ENCODE data around the gene PDE1C. TPM values are rescaled to one million over a fixed set of nuclear protein-coding genes. Genes with fewer than 3 reads are reported as not detected.

The PDE1C gene
- total RNA-seq, 2 donors from 2014 or later = not detected

DNA sequence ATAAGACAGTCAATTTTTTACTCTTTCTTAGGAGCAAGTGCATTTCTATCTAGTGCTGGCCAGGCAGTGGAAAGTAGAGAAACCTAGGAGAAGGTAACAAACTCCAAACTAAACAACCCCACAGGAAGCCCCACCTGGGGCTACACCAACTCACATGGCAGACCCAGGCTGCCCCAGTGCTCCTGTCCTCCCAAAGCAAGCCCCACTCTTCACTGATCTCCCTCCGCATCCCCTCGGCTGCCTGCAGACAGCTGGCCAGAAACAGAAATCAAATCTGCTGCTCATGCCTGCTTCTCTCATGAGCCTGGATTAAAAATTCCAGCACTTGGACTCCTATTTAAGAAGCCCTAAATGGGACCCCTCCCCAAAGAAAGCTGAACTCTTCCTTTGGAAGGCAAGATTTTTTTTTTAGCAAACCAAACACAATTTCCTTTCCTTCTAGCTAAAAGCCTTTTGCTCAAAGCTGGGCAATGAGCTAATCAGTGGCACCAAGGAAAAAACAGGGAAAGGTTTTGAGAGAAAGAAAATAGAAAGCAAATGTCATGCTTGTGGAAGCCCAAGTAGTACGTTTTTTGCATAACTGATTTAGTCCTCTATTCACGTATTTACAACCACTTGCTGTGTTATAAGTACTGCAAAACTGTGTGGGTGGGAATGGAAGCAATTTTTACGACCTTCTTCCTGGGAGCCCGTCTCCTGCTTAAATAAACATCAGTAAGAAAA lies 10.8 kb downstream of the PDE1C start:
- Mint-ChIP-seq H3K36me3 (peaks cover 0 to 6% of the 10 kb centered on the region in 2 donors), H3K27ac (no peak overlapping the region), H3K9me3 (peaks cover 10 to 11% of the 10 kb centered on the region in 2 donors)
- no peak for DNase-seq (ENCODE audit: low spot score in 2 of 2)
- ATAC-seq = no peak

DNA sequence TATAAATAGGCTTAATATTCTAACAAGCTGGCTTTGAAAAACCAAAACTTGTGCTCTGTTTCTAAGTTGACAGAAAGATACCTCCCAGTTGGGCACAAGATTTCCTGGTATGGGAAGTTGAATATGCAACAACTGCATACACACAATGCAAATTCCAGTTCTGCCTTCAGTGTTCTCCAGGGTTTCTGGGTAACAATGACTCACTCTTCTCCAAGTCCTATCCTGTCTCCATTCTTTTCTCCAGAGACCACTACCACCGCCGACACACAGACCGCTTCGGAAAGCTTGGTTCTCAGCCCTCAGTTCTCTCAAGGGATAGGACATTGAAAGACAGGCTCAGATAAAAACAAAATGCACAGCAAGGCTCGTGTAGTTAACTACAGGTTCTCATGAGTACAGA lies 12.2 kb downstream of the PDE1C start:
- DNase-seq (ENCODE audit: low spot score in 2 of 2) (no peak), ATAC-seq (no peak)
- no peak overlapping the region for H3K27ac Mint-ChIP-seq
- peaks cover 0 to 6% of the 10 kb centered on the region in 2 donors for H3K36me3 Mint-ChIP-seq
- H3K9me3 Mint-ChIP-seq = peaks cover 11% of the 10 kb centered on the region in 2 donors

DNA sequence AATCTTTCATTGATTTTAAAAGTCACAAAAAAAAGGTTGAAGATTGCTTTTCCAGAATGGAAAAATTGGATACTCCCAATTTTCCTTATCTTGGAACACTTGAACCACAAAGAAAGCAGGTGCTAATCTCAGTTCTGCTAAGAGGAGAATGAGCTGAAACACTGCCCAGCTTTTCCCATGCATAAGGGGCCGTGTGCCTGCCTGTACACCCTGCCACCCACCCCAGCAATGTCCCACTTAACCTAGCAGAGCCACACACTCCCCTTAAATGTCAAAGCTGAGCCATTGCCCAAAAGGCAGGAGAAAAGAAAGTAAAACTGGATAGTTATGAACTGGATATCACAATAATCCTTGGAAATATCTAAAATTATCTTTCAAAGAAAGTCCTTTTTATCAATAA lies 13.4 kb downstream of the PDE1C start:
- ATAC-seq (no peak), DNase-seq (ENCODE audit: low spot score in 2 of 2) (no peak)
- Mint-ChIP-seq H3K36me3 (no peaks in the 10 kb centered on the region), H3K9me3 (peaks cover 3 to 11% of the 10 kb centered on the region in 2 donors), H3K27ac (no peak overlapping the region)

DNA sequence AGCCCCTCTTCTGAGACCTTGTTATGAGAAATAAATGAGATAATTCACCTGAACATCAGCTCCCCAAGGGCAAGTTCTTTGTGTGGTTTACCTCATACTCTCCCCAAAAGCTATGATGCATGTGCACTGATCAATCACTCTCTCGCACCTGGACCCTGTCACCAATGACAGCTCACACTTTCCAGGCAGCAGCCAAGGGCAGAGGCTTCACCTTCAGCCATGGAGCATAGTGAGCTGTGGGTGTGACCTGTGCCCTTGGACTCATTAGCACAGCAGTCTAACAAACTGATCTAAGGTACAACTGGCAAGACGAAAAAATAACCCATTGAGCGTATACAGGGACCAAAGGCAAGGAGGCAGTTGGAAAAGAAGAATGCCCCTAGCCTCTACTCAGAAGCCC lies 17.0 kb downstream of the PDE1C start:
- Mint-ChIP-seq H3K27ac (no peak overlapping the region), H3K9me3 (peaks cover 7 to 9% of the 10 kb centered on the region in 2 donors), H3K36me3 (no peaks in the 10 kb centered on the region)
- ATAC-seq = no peak
- no peak for DNase-seq (ENCODE audit: low spot score in 2 of 2)

DNA sequence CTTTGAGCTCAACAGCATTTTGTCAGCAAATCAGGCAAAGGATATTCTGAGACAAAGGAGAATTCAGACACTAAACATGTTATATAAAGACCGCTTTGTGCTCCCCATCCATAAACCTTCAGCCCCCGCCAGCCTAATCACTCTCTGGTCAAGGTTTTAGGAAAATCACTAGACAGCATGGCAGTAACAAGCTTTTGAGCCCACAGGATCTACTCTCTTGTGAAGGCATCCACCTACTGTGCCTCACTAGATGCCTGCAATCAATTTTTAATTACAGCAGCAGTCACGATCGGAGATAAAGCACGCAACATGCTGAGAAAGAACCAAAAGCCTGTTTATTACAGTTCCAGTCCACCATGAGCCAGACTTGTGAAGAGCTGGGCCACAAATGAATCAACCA lies 19.1 kb downstream of the PDE1C start:
- no peak for ATAC-seq
- Mint-ChIP-seq H3K27ac (no peak overlapping the region), H3K36me3 (no peaks in the 10 kb centered on the region)

DNA sequence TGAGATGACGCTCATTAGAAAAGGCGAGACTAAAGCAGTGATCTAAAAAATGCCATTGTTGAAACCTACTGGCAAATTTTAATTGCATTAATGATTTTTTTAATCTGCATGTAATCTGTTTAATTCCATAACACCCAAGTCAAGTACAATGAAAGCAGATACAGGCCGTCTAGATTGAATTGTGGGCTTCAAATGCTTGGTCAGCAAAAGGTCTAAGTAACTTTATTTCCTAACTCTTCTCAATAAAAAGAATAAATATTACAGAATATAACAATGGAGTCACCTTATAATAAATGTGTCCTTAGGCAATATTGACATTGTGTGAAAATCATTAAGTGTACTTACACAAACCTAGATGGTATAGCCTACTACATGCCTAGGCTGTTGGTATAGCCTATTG lies 20.6 kb downstream of the PDE1C start:
- ATAC-seq (no peak), DNase-seq (ENCODE audit: low spot score in 2 of 2) (no peak)
- Mint-ChIP-seq H3K27ac (no peak overlapping the region), H3K9me3 (peaks cover 7 to 8% of the 10 kb centered on the region in 2 donors), H3K36me3 (no peaks in the 10 kb centered on the region)

More for the DNA sequence above, 19.1 kb downstream of the PDE1C start:
- no peak for DNase-seq (ENCODE audit: low spot score in 2 of 2)
- H3K9me3 Mint-ChIP-seq = peaks cover 7 to 9% of the 10 kb centered on the region in 2 donors

DNA sequence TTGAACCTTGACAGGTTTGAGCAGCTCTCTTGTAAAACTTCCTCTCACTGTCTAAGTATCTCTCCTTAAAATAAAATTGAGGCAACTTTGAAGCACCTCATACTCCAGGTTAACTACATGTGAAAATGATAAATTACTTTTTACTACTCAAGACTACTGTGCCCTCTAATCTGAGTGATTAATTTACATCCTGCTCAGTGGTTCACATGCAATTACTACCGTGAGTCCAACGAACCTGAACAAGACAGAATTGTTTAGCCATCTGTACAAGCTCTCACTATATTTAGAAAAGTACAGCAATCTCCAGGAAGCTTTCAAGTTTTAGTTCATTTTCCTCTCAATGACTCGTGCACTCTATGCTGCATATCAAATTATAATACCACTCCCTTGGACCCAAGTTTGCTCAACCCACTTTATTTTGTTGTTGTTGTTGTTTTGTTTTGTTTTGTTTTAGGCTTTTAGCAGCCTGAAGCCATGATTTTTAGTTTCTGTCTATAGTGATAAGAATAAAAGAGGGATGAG lies 21.2 kb downstream of the PDE1C start:
- H3K9me3 Mint-ChIP-seq = peaks cover 11 to 13% of the 10 kb centered on the region in 2 donors
- ATAC-seq = no peak
- H3K36me3 Mint-ChIP-seq = no peaks in the 10 kb centered on the region
- H3K27ac Mint-ChIP-seq = no peak overlapping the region
- no peak for DNase-seq (ENCODE audit: low spot score in 2 of 2)

DNA sequence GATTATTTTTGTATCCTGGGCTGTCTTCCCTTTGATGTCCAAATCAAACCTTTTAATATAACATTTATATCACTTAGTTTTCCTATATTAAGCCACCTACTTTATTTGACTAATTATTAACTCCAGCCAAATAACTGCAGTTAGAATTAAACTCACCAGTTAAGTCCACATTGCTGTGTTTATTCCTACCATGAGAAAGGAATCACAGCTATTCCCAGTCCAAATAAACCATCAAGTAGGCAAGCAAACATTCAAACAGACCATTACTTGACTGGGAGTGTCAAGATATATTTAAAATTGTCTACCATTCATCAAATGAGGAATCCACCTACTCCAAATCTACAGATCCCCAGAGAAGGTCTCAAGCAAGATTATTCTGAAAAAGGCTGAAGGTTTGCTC lies 22.4 kb downstream of the PDE1C start:
- ATAC-seq = no peak
- Mint-ChIP-seq H3K36me3 (no peaks in the 10 kb centered on the region), H3K9me3 (peaks cover 13 to 14% of the 10 kb centered on the region in 2 donors), H3K27ac (no peak overlapping the region)
- no peak for DNase-seq (ENCODE audit: low spot score in 2 of 2)

DNA sequence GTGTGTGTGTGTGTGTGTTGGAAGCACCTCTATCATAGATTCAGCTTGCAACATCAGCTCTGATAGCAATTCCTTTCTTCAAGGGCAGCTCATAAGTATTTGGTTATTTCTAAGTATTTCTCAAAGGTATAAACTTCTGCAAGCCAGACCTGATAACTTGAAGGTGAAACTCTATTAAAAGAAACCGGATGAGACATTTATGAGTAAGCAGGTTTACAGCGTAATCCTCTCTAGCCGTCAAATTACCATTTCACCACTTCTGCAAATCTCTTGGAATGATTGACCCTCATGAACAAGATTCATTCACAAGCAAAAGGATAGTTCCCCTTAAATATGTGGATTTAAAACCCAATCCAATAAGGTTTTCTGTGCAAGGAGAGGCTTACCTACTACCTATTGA lies 23.1 kb downstream of the PDE1C start:
- DNase-seq (ENCODE audit: low spot score in 2 of 2) = no peak
- no peak overlapping the region for H3K27ac Mint-ChIP-seq
- no peaks in the 10 kb centered on the region for H3K36me3 Mint-ChIP-seq
- H3K9me3 Mint-ChIP-seq = peaks cover 13 to 14% of the 10 kb centered on the region in 2 donors
- ATAC-seq = no peak

DNA sequence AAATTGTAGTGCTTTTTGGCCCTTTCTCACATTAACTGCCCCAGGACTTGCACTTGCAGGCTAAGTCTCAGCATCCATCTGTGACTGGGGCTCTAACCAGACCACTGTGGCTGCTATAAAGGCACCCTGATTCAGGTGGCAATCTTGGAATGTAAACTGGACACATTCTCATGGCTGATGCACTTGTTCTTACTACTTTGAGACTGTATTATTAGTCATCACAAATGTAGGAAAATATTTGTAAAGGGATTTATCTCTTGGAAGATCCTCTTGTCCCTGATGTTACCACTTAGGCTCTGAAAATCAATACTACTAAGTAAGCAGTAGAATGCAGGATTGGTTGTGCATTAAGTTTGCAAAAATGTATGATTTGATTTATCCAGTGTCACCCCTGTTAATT lies 25.0 kb downstream of the PDE1C start:
- Mint-ChIP-seq H3K36me3 (peaks cover 0 to 6% of the 10 kb centered on the region in 2 donors), H3K9me3 (peaks cover 17 to 18% of the 10 kb centered on the region in 2 donors), H3K27ac (no peak overlapping the region)
- DNase-seq (ENCODE audit: low spot score in 2 of 2) (no peak), ATAC-seq (no peak)

DNA sequence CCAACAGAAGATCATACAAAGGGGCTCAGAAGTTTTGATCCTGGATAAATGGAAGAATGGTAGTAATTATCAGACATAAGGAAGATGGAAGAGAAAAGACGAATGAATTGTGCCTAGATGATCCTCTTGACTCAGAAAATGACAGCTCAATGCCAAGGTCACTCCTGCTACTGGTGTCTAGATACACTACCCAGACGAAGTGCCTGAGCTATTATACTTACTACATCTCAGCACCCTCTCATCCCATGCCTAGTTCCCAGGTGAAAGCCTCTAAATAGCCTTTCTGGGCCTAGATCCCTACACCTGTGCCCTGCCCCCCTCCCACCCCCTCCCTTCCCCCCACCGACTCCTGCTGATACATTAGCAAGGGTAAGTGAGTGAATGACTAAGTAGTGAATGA lies 25.5 kb downstream of the PDE1C start:
- DNase-seq (ENCODE audit: low spot score in 2 of 2) (no peak), ATAC-seq (no peak)
- H3K27ac Mint-ChIP-seq = no peak overlapping the region
- peaks cover 17 to 18% of the 10 kb centered on the region in 2 donors for H3K9me3 Mint-ChIP-seq
- peaks cover 0 to 6% of the 10 kb centered on the region in 2 donors for H3K36me3 Mint-ChIP-seq

DNA sequence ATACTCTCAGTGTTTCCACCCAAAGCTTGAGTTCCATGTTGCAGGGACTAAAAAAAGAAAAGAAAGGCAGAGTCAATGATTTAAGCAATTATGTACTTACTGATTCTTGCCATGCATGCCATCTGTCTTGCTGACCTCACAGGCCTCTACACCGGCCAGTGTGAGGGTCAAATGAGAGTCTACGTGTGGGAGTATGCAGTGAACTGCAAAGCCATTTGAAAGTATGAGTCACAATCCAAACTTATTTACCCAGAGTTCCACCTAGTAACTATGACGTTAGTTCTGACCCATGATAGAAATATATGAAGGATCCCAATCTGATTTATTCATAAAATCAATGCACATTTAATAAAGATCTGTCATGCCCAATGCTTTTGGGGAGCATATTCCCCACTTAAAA lies 26.5 kb downstream of the PDE1C start:
- H3K36me3 Mint-ChIP-seq = peaks cover 0 to 6% of the 10 kb centered on the region in 2 donors
- no peak for ATAC-seq
- DNase-seq (ENCODE audit: low spot score in 2 of 2) = no peak
- H3K9me3 Mint-ChIP-seq = peaks cover 12 to 14% of the 10 kb centered on the region in 2 donors
- H3K27ac Mint-ChIP-seq = no peak overlapping the region

DNA sequence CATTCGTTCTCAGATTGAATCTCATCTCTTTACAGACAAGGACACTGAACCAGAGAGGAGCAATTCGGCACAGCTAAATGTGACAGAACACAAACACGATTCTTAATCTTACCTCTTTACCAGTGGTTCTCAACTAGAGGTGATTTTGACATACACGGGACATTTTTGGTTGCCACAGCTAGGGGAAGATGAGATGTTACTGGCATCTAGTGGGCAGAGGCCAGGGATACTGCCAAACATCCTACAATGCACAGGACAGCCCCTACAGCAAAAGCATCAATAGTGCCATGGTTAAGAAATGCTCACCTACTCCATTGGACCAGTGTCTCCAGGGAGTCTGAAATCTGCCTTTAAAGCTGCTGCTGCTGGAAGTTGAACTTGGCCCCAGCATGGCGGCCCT lies 27.3 kb downstream of the PDE1C start:
- peaks cover 0 to 6% of the 10 kb centered on the region in 2 donors for H3K36me3 Mint-ChIP-seq
- H3K9me3 Mint-ChIP-seq = peaks cover 12 to 14% of the 10 kb centered on the region in 2 donors
- DNase-seq (ENCODE audit: low spot score in 2 of 2) (no peak), ATAC-seq (no peak)
- no peak overlapping the region for H3K27ac Mint-ChIP-seq

DNA sequence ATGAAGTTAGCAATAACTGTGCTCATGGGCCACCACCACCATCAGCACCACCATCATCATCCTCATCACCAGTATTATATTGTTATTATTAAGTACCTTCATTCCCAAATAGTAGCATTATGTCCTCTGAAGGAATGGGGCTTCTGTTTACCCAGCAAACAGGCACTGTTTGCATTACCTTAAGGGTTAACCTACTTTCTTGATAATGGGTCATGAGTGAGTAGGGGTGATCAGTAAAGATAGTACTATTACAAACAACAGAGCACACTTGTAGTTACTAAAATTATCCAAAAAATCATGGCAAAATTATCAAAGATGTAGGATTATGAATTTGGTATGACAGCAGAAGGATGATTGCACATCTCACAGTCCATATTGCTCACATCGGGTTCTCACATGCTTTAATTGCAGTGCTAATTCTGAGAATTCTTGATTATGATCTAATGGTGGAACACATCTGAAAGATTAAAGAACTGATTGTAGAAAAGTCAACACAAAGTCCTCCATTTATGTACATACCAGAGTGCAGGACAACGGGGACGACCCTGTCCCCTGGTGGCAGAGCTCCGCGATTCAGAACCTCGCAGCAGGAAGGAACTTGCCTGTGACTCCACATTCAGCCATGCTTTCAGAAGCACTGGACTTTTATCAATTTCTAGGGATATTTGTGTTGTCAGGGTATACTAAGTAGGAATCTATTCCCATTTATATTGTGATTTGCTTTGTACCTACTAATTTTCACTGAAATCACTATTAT lies 31.0 kb downstream of the PDE1C start:
- H3K27ac Mint-ChIP-seq = no peak overlapping the region
- ATAC-seq (no peak), DNase-seq (ENCODE audit: low spot score in 2 of 2) (no peak)
- H3K36me3 Mint-ChIP-seq = peaks cover 0 to 6% of the 10 kb centered on the region in 2 donors
- peaks cover 14 to 17% of the 10 kb centered on the region in 2 donors for H3K9me3 Mint-ChIP-seq

DNA sequence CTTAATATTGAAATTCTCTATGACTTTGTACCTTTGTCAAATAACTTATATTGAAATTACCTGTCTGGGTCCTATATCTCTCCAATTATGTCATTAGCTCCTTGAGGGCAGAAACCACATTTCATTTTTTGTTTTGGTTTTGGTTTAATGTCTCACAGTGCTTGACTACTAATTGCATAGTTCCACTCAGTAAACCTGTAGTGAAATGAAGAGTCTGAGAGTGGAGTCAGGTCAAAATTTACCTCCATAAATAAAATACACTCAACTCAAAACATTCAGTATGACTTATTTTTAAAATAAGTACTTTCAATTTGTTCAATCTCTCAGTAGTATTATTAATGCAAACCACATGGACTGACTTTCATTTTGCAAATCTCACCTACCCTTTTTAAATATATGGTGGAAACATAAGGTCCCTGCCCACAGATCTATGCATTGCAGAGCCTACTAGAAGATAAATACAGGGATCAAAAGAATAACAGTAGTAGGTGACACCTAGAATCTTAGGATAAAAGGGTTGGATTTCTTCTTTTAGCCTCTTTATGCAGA lies 32.5 kb downstream of the PDE1C start:
- ATAC-seq (peak in 1 of 2 donors; percentile 66), DNase-seq (ENCODE audit: low spot score in 2 of 2) (no peak)
- Mint-ChIP-seq H3K9me3 (peaks cover 11 to 12% of the 10 kb centered on the region in 2 donors), H3K36me3 (peaks cover 0 to 6% of the 10 kb centered on the region in 2 donors), H3K27ac (no peak overlapping the region)

DNA sequence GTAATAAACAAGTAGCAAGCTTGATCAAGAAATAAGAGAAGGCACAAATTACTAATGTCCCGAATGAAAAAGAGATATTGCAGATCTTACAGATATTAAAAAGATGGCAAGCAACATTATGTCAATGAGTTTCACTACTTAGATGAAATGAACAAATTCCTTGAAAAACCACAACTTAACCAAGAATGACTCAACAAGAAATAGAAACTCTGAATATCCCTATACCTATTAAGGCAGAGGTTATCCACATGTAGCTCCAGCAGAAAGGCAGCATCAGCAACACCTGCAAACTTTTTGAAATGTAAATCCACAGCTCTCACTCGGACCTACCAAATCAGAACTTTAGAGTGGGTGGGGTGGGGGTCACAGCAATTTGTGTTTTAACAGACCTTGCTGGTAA lies 33.6 kb downstream of the PDE1C start:
- Mint-ChIP-seq H3K27ac (no peak overlapping the region), H3K36me3 (peaks cover 0 to 4% of the 10 kb centered on the region in 2 donors), H3K9me3 (peaks cover 8 to 13% of the 10 kb centered on the region in 2 donors)
- ATAC-seq = peak in 1 of 2 donors; percentile 69
- DNase-seq (ENCODE audit: low spot score in 2 of 2) = no peak

DNA sequence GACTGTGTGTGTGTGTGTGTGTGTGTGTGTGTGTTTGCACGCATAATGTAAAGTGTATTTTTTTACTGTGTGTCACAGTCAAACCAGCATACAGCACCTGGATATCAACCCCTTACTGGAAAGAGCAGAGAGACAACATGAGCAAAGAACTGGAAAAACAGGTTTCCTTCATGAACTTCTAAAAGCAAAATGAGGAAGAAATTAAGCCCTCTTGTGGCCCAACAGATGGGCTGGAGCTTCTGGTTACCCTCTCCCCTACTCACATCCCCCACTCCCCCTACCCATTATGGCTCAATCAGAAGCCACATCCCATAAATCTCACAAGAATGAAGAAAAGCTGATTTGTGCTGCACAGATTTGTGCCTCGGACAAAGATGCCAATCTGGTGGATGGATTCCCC lies 36.2 kb downstream of the PDE1C start:
- ATAC-seq = no peak
- Mint-ChIP-seq H3K27ac (no peak overlapping the region), H3K9me3 (peaks cover 7 to 20% of the 10 kb centered on the region in 2 donors), H3K36me3 (no peaks in the 10 kb centered on the region)
- no peak for DNase-seq (ENCODE audit: low spot score in 2 of 2)

Measured in activated naive CD4-positive, alpha-beta T cell treated with anti-CD3 and anti-CD28 coated beads, Interleukin-2, amount 50 U/mL, for 72 hours (primary cell).